ENCODE results near the gene GALNT18. TPM values are rescaled to one million over a fixed set of nuclear protein-coding genes. Genes with fewer than 3 reads are reported as not detected.

Gene GALNT18
- total and polyA plus RNA-seq, 2 of the 4 experiments (the other 2 are of a cell fraction) = 9.5 to 11.3 TPM

- intact Hi-C loops (cut with micrococcal nuclease) (no loop called here), in situ Hi-C loops (cut with MboI; ENCODE audit: low sequenced_read_pairs) (no loop called here), dilution Hi-C loops (cut with HindIII; ENCODE audit: low sequenced_read_pairs, unreplicated experiment) (no loop called here)
- H4K20me1 ChIP-seq (ENCODE audit: insufficient read depth, low read length) = no peaks in the 10 kb centered on the region
- H3K9me1 ChIP-seq (ENCODE audit: insufficient read depth, low read length) = no peaks in the 10 kb centered on the region
- no peak overlapping the region for H3K4me3 ChIP-seq (ENCODE audit: insufficient read depth, low read depth, low read length)
- H3K4ac ChIP-seq (ENCODE audit: low read depth, low read length) = no peak overlapping the region
- H3K9me3 ChIP-seq (ENCODE audit: control insufficient read depth, insufficient read depth, low read length) = no peaks in the 10 kb centered on the region
- H3K79me1 ChIP-seq (ENCODE audit: low read depth in 1 of 2, low read length in 2 of 2) = no peaks in the 10 kb centered on the region; a peak in 1 of 4 replicates
- no peak overlapping the region for H4K91ac ChIP-seq (ENCODE audit: insufficient read depth, low read depth, low read length)
- no TSS peak for BruUV-seq (replicated peaks)
- H3K14ac ChIP-seq (replicated peaks; ENCODE audit: low read depth, low read length) = no peak overlapping the region
- no peaks in the 10 kb centered on the region for H3K4me1 ChIP-seq (ENCODE audit: control insufficient read depth, insufficient read depth, low read length)
- TF ChIP-seq POLR2A (IDR thresholded peaks at IDR 0.05; ENCODE audit: low read depth, low read length) (no peak), ELK1 (IDR thresholded peaks at IDR 0.05; ENCODE audit: borderline replicate concordance, low read depth, low read length) (no peak), SMC3 (IDR thresholded peaks at IDR 0.05; ENCODE audit: low read depth, low read length) (no peak), USF2 (IDR thresholded peaks at IDR 0.05; ENCODE audit: low read depth, low read length) (no peak), MAZ (IDR thresholded peaks at IDR 0.05; ENCODE audit: borderline replicate concordance, low read depth, low read length) (no peak), FOS (IDR thresholded peaks at IDR 0.05; ENCODE audit: low read depth, low read length) (no peak), RFX5 (IDR thresholded peaks at IDR 0.05; ENCODE audit: low read depth, low read length) (no peak), NFE2L2 (IDR thresholded peaks at IDR 0.05; ENCODE audit: low read depth, low read length) (no peak), CEBPB (IDR thresholded peaks at IDR 0.05; ENCODE audit: low read depth, low read length) (no peak), RCOR1 (IDR thresholded peaks at IDR 0.05; ENCODE audit: insufficient replicate concordance, low read length) (no peak), MAFK (IDR thresholded peaks at IDR 0.05; ENCODE audit: low read depth, low read length) (no peak)
- no peak overlapping the region for H3K56ac ChIP-seq (ENCODE audit: extremely low read depth, insufficient read depth, low read length)
- POLR2A ChIA-PET (ENCODE audit: unreplicated experiment) = no interaction called here
- H4K8ac ChIP-seq (ENCODE audit: low read depth in 2 of 2, low read length in 2 of 2) = no peak overlapping the region
- no peak overlapping the region for H2AK9ac ChIP-seq (replicated peaks; ENCODE audit: low read depth, low read length, poor library complexity)
- H3K18ac ChIP-seq (ENCODE audit: low read depth, low read length) = no peak overlapping the region
- 65% methylated on average over 3 of the region's 15 CpGs; no CpG with 5 or more reads in 1 of the 2 experiments for WGBS, 2 experiments (ENCODE audit: extremely low coverage in 2 of 2, insufficient read length in 1 of 2)
- no peak overlapping the region for H2BK20ac ChIP-seq (ENCODE audit: low read depth, low read length)
- no peak overlapping the region for H2BK120ac ChIP-seq (ENCODE audit: low read depth, low read length)
- H4K5ac ChIP-seq (ENCODE audit: low read depth, low read length) = no peak overlapping the region
- H2BK5ac ChIP-seq (ENCODE audit: low read depth, low read length, poor library complexity, severe bottlenecking) = no peak overlapping the region
- H3K9ac ChIP-seq (ENCODE audit: low read depth, low read length) = no peak overlapping the region
- no peaks in the 10 kb centered on the region for H3K36me3 ChIP-seq (ENCODE audit: control insufficient read depth, insufficient read depth, low read length)
- H3K27ac ChIP-seq (ENCODE audit: insufficient read depth, low read length) = no peak overlapping the region
- no peak overlapping the region for H2BK15ac ChIP-seq (ENCODE audit: low read depth, low read length)
- H2AK5ac ChIP-seq (ENCODE audit: low read depth, low read length) = peak overlapping the region; percentile 14; the same call in 1 of the 2 replicates
- no peak for DNase-seq
- CTCF ChIA-PET = interaction anchor here (0.7 kb wide), 1 partner anchor 131 kb away, joined by 3 read pairs; no protein-coding TSS in a partner anchor
- H2AFZ ChIP-seq (replicated peaks; ENCODE audit: low read length, poor library complexity) = no peak overlapping the region
- H3K4me2 ChIP-seq (ENCODE audit: low read depth, low read length) = no peak overlapping the region
- H3K23ac ChIP-seq (ENCODE audit: low read depth, low read length) = no peak overlapping the region
- ATAC-seq (ENCODE audit: low read depth) = no peak
- H3K27me3 ChIP-seq (ENCODE audit: control insufficient read depth, insufficient read depth, low read length) = peaks cover 7% of the 10 kb centered on the region
Observed at GRCh38 chr11:11577932-11578911, 43.6 kb downstream of the GALNT18 start.

Measured in IMR-90 (cell line).